PC-9 (cell line): ENCODE measurements around the gene ATG2A. TPM values are rescaled to one million over a fixed set of nuclear protein-coding genes. Genes with fewer than 3 reads are reported as not detected.

ENCODE experiments used
- BruUV-seq: library from RNA; stranded (reverse); fragments of 400-500 nt; replicated peaks from 2 replicates; lab custom pipeline; 2021; lab: Mats Ljungman, UMichigan
- CTCF ChIA-PET: fragments of 300-600 bp; sonication (Branson Sonifier 250); formaldehyde crosslinking; loops from one replicate; lab custom pipeline; 2022; ENCODE audit warnings: antibody characterized with exemption; lab: Charles Lee
- POLR2A ChIA-PET: fragments of 300-600 bp; sonication (Branson Sonifier 250); formaldehyde crosslinking; loops from one replicate; lab custom pipeline; 2022; ENCODE audit warnings: antibody characterized with exemption; ENCODE audit not compliant: unreplicated experiment; lab: Charles Lee
- DNase-seq, 2 experiments: peaks; one replicate each; pipeline versions ENCODE4 v3.0.0 to v3.0.0-alpha.2; 2015 to 2022; ENCODE audit warnings: mixed read lengths in 1 of 2
- H2AFZ ChIP-seq: fragments of 200-600 bp; sonication (generic); 2 replicates; pipeline ENCODE4 v1.8.1; 2017; ENCODE audit warnings: antibody characterized with exemption
- H3F3A ChIP-seq: fragments of 200-600 bp; sonication (generic); 2 replicates; pipeline ENCODE4 v1.8.1; 2017; ENCODE audit warnings: antibody characterized with exemption, mild to moderate bottlenecking, low read depth; ENCODE audit not compliant: insufficient read depth
- H3K27ac ChIP-seq: fragments of 200-600 bp; sonication (generic); 2 replicates; pipeline ENCODE4 v1.6.1; 2016; ENCODE audit warnings: mixed run types
- H3K27me3 ChIP-seq: fragments of 200-600 bp; sonication (generic); 2 replicates; pipeline ENCODE4 v1.6.1; 2016; ENCODE audit warnings: low read depth, mixed run types; ENCODE audit not compliant: insufficient read depth
- H3K36me3 ChIP-seq: fragments of 200-600 bp; sonication (generic); 2 replicates; pipeline ENCODE4 v1.6.1; 2016; ENCODE audit warnings: low read depth, mixed run types
- H3K4me1 ChIP-seq: fragments of 200-600 bp; sonication (generic); replicated peaks from 2 replicates; pipeline ENCODE4 v1.6.1; 2016; ENCODE audit warnings: mixed run types; ENCODE audit not compliant: insufficient read depth
- H3K4me2 ChIP-seq: fragments of 200-600 bp; sonication (generic); 2 replicates; pipeline ENCODE4 v1.6.1; 2017; ENCODE audit warnings: mixed run types
- H3K4me3 ChIP-seq: fragments of 200-600 bp; sonication (generic); 2 replicates; pipeline ENCODE4 v1.6.1; 2016; ENCODE audit warnings: mixed run types
- H3K79me2 ChIP-seq: fragments of 200-600 bp; sonication (generic); 2 replicates; pipeline ENCODE4 v1.6.1; 2017; ENCODE audit warnings: low read depth, mixed run types
- H3K9me2 ChIP-seq: fragments of 200-600 bp; sonication (generic); 2 replicates; pipeline ENCODE4 v1.8.1; 2017; ENCODE audit warnings: mild to moderate bottlenecking; ENCODE audit not compliant: insufficient read depth
- H3K9me3 ChIP-seq: fragments of 200-600 bp; sonication (generic); 2 replicates; pipeline ENCODE4 v1.8.1; 2016; ENCODE audit warnings: low read depth; ENCODE audit not compliant: insufficient read depth
- H4K20me1 ChIP-seq: fragments of 200-600 bp; sonication (generic); 2 replicates; pipeline ENCODE4 v1.8.1; 2017; ENCODE audit not compliant: insufficient read depth
- CTCF ChIP-seq: fragments of 200-600 bp; sonication (generic); conservative IDR thresholded peaks from 2 replicates; pipeline ENCODE4 v1.6.1; 2017; ENCODE audit warnings: mixed run types, antibody characterized with exemption, mild to moderate bottlenecking, moderate library complexity
- EZH2 ChIP-seq: fragments of 200-600 bp; sonication (generic); IDR thresholded peaks from 2 replicates; pipeline ENCODE4 v1.8.0; 2017; ENCODE audit warnings: antibody characterized with exemption, low read depth
- intact Hi-C: fragments of 100-400 bp; cut with micrococcal nuclease; formaldehyde crosslinking; loops from one replicate; pipeline ENCODE4 v1.10.0; 2022; ENCODE audit not compliant: unreplicated experiment
- total RNA-seq: library from RNA; stranded (reverse); gene quantifications from 2 replicates; pipeline ENCODE4 v1.2.3, GENCODE V29; 2021

Gene ATG2A
- total RNA-seq, 1 experiment from 2014 or later, result 48.2 TPM

- intact Hi-C loops, result no loop called here
- ChIA-PET CTCF (no interaction called here), POLR2A (no interaction called here)
- Histone ChIP-seq H3K4me1 (peaks cover 6% of the 10 kb centered on the region), H3F3A (no peaks in the 10 kb centered on the region), H3K27ac (no peak overlapping the region), H3K27me3 (no peaks in the 10 kb centered on the region), H3K9me2 (no peaks in the 10 kb centered on the region), H3K79me2 (peaks cover 14% of the 10 kb centered on the region), H3K4me3 (no peak overlapping the region), H2AFZ (no peak overlapping the region), H3K4me2 (no peak overlapping the region), H3K9me3 (no peaks in the 10 kb centered on the region), H3K36me3 (peaks cover 22% of the 10 kb centered on the region; the same call in 1 of the 2 replicates), H4K20me1 (no peaks in the 10 kb centered on the region)
- TF ChIP-seq CTCF (no peak), EZH2 (no peak)
- no peak for DNase-seq
- BruUV-seq, result no TSS peak
Observed at GRCh38 chr11:64911142-64911541, 5.9 kb downstream of the ATG2A start.

- Histone ChIP-seq H3F3A (no peaks in the 10 kb centered on the region), H3K27ac (no peak overlapping the region), H3K4me3 (no peak overlapping the region), H4K20me1 (no peaks in the 10 kb centered on the region), H3K9me3 (no peaks in the 10 kb centered on the region), H3K36me3 (peaks cover 22% of the 10 kb centered on the region), H3K9me2 (no peaks in the 10 kb centered on the region), H2AFZ (no peak overlapping the region), H3K27me3 (no peaks in the 10 kb centered on the region), H3K79me2 (peaks cover 8% of the 10 kb centered on the region), H3K4me2 (no peak overlapping the region), H3K4me1 (peaks cover 2% of the 10 kb centered on the region)
- CTCF ChIA-PET, result no interaction called here
- no TSS peak for BruUV-seq
- DNase-seq, result no peak
- TF ChIP-seq EZH2 (no peak), CTCF (no peak)
- POLR2A ChIA-PET, result interaction anchor here (0.9 kb wide), 1 partner anchor 239 kb away, joined by 3 read pairs; no protein-coding TSS in a partner anchor
- intact Hi-C loops, result no loop called here
Observed at GRCh38 chr11:64910451-64911093, 6.4 kb downstream of the ATG2A start.

- CTCF ChIA-PET, result no interaction called here
- BruUV-seq, result no TSS peak
- POLR2A ChIA-PET, result interaction anchor here (0.9 kb wide), 1 partner anchor 239 kb away, joined by 3 read pairs; no protein-coding TSS in a partner anchor
- Histone ChIP-seq H3K4me2 (no peak overlapping the region), H3K36me3 (peaks cover 29% of the 10 kb centered on the region), H3K9me2 (no peaks in the 10 kb centered on the region), H3K27ac (no peak overlapping the region), H3F3A (no peaks in the 10 kb centered on the region), H3K4me1 (no peaks in the 10 kb centered on the region), H2AFZ (no peak overlapping the region), H4K20me1 (no peaks in the 10 kb centered on the region), H3K4me3 (no peak overlapping the region), H3K27me3 (no peaks in the 10 kb centered on the region), H3K9me3 (no peaks in the 10 kb centered on the region), H3K79me2 (0 out of 2 replicates have a peak, but pooled peaks cover under 1% of the 10 kb centered on the region)
- no peak for DNase-seq
- TF ChIP-seq CTCF (no peak), EZH2 (no peak)
- intact Hi-C loops, result no loop called here
Observed at GRCh38 chr11:64909653-64910343, 7.2 kb downstream of the ATG2A start.
